Trophoblast cell (in vitro differentiated cells and primary cell): ENCODE results near the gene OAF.

Experiments
- DNase-seq, 2 donors: peaks; one replicate each; pipeline ENCODE4 v3.0.0-alpha.2; 2016
- H2AFZ ChIP-seq: 2 replicates; pipeline ENCODE4 v1.6.1; 2013; ENCODE audit warnings: low read length, moderate library complexity, mild to moderate bottlenecking; ENCODE audit not compliant: insufficient read depth, poor library complexity
- H2AK5ac ChIP-seq: 2 replicates; pipeline ENCODE4 v1.6.1; 2013; ENCODE audit warnings: mild to moderate bottlenecking, low read length
- H2BK120ac ChIP-seq: 2 replicates; pipeline ENCODE4 v1.6.1; 2013; ENCODE audit warnings: low read length, mild to moderate bottlenecking, moderate library complexity; ENCODE audit not compliant: insufficient read depth, poor library complexity
- H2BK12ac ChIP-seq: 2 replicates; pipeline ENCODE4 v1.6.1; 2013; ENCODE audit warnings: mild to moderate bottlenecking, low read length, moderate library complexity
- H2BK5ac ChIP-seq: 2 replicates; pipeline ENCODE4 v1.6.1; 2013; ENCODE audit warnings: low read length, low read depth, moderate library complexity, mild to moderate bottlenecking; ENCODE audit not compliant: poor library complexity
- H3K14ac ChIP-seq: 2 replicates; pipeline ENCODE4 v1.6.1; 2013; ENCODE audit warnings: mild to moderate bottlenecking, low read length
- H3K18ac ChIP-seq: 2 replicates; pipeline ENCODE4 v1.6.1; 2013; ENCODE audit warnings: mild to moderate bottlenecking, low read length
- H3K23ac ChIP-seq: 2 replicates; pipeline ENCODE4 v1.6.1; 2013; ENCODE audit warnings: low read length
- H3K27ac ChIP-seq: 2 replicates; pipeline ENCODE4 v1.5.1; 2013; ENCODE audit warnings: low read depth, mild to moderate bottlenecking, inconsistent platforms, low read length, moderate library complexity
- H3K27me3 ChIP-seq: 2 replicates; pipeline ENCODE4 v1.6.1; 2013; ENCODE audit warnings: inconsistent platforms, mild to moderate bottlenecking, low read length, moderate library complexity; ENCODE audit not compliant: insufficient read depth
- H3K36me3 ChIP-seq, 2 experiments: 1 replicate in 1 of 2; 2 replicates in 1 of 2; pipeline ENCODE4 v1.6.1; 2013; ENCODE audit warnings: low read length in 2 of 2, mild to moderate bottlenecking in 2 of 2, moderate library complexity in 1 of 2; ENCODE audit not compliant: insufficient read depth in 2 of 2, control insufficient read depth in 1 of 2
- H3K4ac ChIP-seq: 2 replicates; pipeline ENCODE4 v1.6.1; 2013; ENCODE audit warnings: low read depth, mild to moderate bottlenecking, low read length, moderate library complexity
- H3K4me1 ChIP-seq, 2 experiments: 1 replicate in 1 of 2; 2 replicates in 1 of 2; pipeline ENCODE4 v1.6.1; 2013; ENCODE audit warnings: low read length in 2 of 2, mild to moderate bottlenecking in 2 of 2, moderate library complexity in 1 of 2; ENCODE audit not compliant: insufficient read depth in 2 of 2, control insufficient read depth in 1 of 2
- H3K4me2 ChIP-seq: 2 replicates; pipeline ENCODE4 v1.6.1; 2013; ENCODE audit warnings: inconsistent platforms, mild to moderate bottlenecking, low read length, moderate library complexity
- H3K4me3 ChIP-seq: 2 replicates; pipeline ENCODE4 v1.5.1; 2013; ENCODE audit warnings: mild to moderate bottlenecking, low read depth, low read length, inconsistent platforms
- H3K79me1 ChIP-seq: one replicate; pipeline ENCODE4 v1.6.1; 2013; ENCODE audit warnings: low read length
- H3K79me2 ChIP-seq: 2 replicates; pipeline ENCODE4 v1.6.1; 2013; ENCODE audit warnings: low read length, mild to moderate bottlenecking; ENCODE audit not compliant: control insufficient read depth, insufficient read depth, poor library complexity
- H3K9ac ChIP-seq: 2 replicates; pipeline ENCODE4 v1.6.1; 2013; ENCODE audit warnings: mild to moderate bottlenecking, low read length
- H3K9me3 ChIP-seq: 2 replicates; pipeline ENCODE4 v1.6.1; 2013; ENCODE audit warnings: low read depth, mild to moderate bottlenecking, control low read depth, inconsistent platforms, low read length; ENCODE audit not compliant: insufficient read depth
- H4K12ac ChIP-seq: 2 replicates; pipeline ENCODE4 v1.6.1; 2013; ENCODE audit warnings: low read depth, mild to moderate bottlenecking, low read length, moderate library complexity
- H4K8ac ChIP-seq: 2 replicates; pipeline ENCODE4 v1.6.1; 2013; ENCODE audit warnings: low read depth, mild to moderate bottlenecking, low read length, moderate library complexity
- H4K91ac ChIP-seq: one replicate; pipeline ENCODE4 v1.6.1; 2013; ENCODE audit warnings: low read depth, mild to moderate bottlenecking, low read length, moderate library complexity
- WGBS: extraction: QIAGEN DNeasy Blood & Tissue Kit; methylation state at CpG from one replicate; pipeline ENCODE4 v1.1.7; 2013; ENCODE audit warnings: missing lambda C conversion rate; ENCODE audit not compliant: insufficient read length, insufficient coverage; ENCODE audit errors: extremely low coverage; 5-methylcytosine and 5-hydroxymethylcytosine counted together

Gene OAF

DNA sequence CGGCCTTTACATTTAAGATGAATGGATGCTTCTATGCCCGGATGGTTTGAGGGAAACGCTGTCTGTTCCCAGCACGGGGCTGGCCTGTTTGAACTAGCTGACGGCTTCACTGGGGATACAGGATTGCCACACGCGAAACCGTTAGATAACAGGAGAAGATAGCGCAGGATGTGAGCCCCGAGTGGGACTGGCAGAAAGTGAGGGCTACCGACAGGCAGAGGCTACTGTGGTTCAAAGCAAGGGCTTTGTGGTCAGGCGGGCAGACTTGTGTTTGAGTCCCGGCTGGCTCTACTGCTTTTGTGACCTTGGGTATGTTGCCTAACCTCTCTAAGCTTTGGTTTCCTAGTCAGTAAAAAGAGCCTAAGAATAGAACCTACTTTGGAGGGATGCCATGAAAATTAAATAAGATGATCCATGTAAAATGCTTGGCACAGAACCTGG, 2.8 kb upstream of the OAF start:
- H4K91ac ChIP-seq = no peak overlapping the region
- H3K4me2 ChIP-seq = no peak overlapping the region
- WGBS = no CpG with 5 or more reads among the region's 13 CpGs

GRCh38 chr11:120208777-120209176, 2.1 kb upstream of the OAF start:
- WGBS = no CpG with 5 or more reads among the region's 6 CpGs
- no peak overlapping the region for H4K8ac ChIP-seq
- peaks cover 32% of the 10 kb centered on the region for H3K27me3 ChIP-seq
- H2BK120ac ChIP-seq = no peak overlapping the region
- H4K91ac ChIP-seq = no peak overlapping the region
- H3K79me1 ChIP-seq = no peaks in the 10 kb centered on the region
- H2BK5ac ChIP-seq = no peak overlapping the region
- H3K18ac ChIP-seq = no peak overlapping the region
- DNase-seq = peak; percentile 55 to 63
- no peak overlapping the region for H2AFZ ChIP-seq
- H3K36me3 ChIP-seq = no peaks in the 10 kb centered on the region
- no peak overlapping the region for H3K4me3 ChIP-seq
- H3K4me1 ChIP-seq = peaks cover 2 to 8% of the 10 kb centered on the region in 2 experiments
- H4K12ac ChIP-seq = no peak overlapping the region
- peaks cover 2% of the 10 kb centered on the region for H3K9me3 ChIP-seq
- H2AK5ac ChIP-seq = no peak overlapping the region
- no peak overlapping the region for H3K27ac ChIP-seq
- no peak overlapping the region for H3K14ac ChIP-seq
- H3K9ac ChIP-seq = no peak overlapping the region
- no peak overlapping the region for H3K4me2 ChIP-seq
- H3K23ac ChIP-seq = no peak overlapping the region
- H3K4ac ChIP-seq = no peak overlapping the region
- no peaks in the 10 kb centered on the region for H3K79me2 ChIP-seq
- H2BK12ac ChIP-seq = no peak overlapping the region

More for the DNA sequence above, 2.8 kb upstream of the OAF start:
- peaks cover 26% of the 10 kb centered on the region for H3K27me3 ChIP-seq
- no peak overlapping the region for H4K12ac ChIP-seq
- H3K79me2 ChIP-seq = no peaks in the 10 kb centered on the region
- peaks cover 0 to 8% of the 10 kb centered on the region in 2 experiments for H3K4me1 ChIP-seq
- no peak for DNase-seq
- no peak overlapping the region for H2BK12ac ChIP-seq
- H3K4me3 ChIP-seq = no peak overlapping the region
- peaks cover 2% of the 10 kb centered on the region for H3K9me3 ChIP-seq
- H3K36me3 ChIP-seq = no peaks in the 10 kb centered on the region
- H4K8ac ChIP-seq = no peak overlapping the region
- no peak overlapping the region for H3K23ac ChIP-seq
- no peak overlapping the region for H3K9ac ChIP-seq
- no peak overlapping the region for H2BK120ac ChIP-seq
- H2AFZ ChIP-seq = no peak overlapping the region
- no peak overlapping the region for H3K4ac ChIP-seq
- no peaks in the 10 kb centered on the region for H3K79me1 ChIP-seq
- H2BK5ac ChIP-seq = no peak overlapping the region
- H2AK5ac ChIP-seq = no peak overlapping the region
- H3K18ac ChIP-seq = no peak overlapping the region
- H3K27ac ChIP-seq = no peak overlapping the region
- no peak overlapping the region for H3K14ac ChIP-seq

- H3K14ac ChIP-seq = no peak overlapping the region
- no peak overlapping the region for H2BK5ac ChIP-seq
- H3K27me3 ChIP-seq = peaks cover 37% of the 10 kb centered on the region
- H3K27ac ChIP-seq = no peak overlapping the region
- H2BK120ac ChIP-seq = no peak overlapping the region
- no peak overlapping the region for H2AFZ ChIP-seq
- no peak overlapping the region for H4K8ac ChIP-seq
- peaks cover 2% of the 10 kb centered on the region for H3K9me3 ChIP-seq
- no peak overlapping the region for H4K12ac ChIP-seq
- no peaks in the 10 kb centered on the region for H3K79me1 ChIP-seq
- H3K18ac ChIP-seq = no peak overlapping the region
- peaks cover 2 to 8% of the 10 kb centered on the region in 2 experiments for H3K4me1 ChIP-seq
- no peak overlapping the region for H3K9ac ChIP-seq
- H3K4me3 ChIP-seq = peak overlapping the region; percentile 6
- no peak overlapping the region for H2AK5ac ChIP-seq
- no peaks in the 10 kb centered on the region for H3K36me3 ChIP-seq
- no peak overlapping the region for H3K4ac ChIP-seq
- no peak overlapping the region for H3K23ac ChIP-seq
- no peak overlapping the region for H4K91ac ChIP-seq
- no peaks in the 10 kb centered on the region for H3K79me2 ChIP-seq
- no peak overlapping the region for H2BK12ac ChIP-seq
- WGBS = no CpG with 5 or more reads among the region's 26 CpGs
- H3K4me2 ChIP-seq = peak overlapping the region; percentile 96
- no peak for DNase-seq
Measured at GRCh38 chr11:120209746-120210625, 846 bp upstream of the OAF start.

DNA sequence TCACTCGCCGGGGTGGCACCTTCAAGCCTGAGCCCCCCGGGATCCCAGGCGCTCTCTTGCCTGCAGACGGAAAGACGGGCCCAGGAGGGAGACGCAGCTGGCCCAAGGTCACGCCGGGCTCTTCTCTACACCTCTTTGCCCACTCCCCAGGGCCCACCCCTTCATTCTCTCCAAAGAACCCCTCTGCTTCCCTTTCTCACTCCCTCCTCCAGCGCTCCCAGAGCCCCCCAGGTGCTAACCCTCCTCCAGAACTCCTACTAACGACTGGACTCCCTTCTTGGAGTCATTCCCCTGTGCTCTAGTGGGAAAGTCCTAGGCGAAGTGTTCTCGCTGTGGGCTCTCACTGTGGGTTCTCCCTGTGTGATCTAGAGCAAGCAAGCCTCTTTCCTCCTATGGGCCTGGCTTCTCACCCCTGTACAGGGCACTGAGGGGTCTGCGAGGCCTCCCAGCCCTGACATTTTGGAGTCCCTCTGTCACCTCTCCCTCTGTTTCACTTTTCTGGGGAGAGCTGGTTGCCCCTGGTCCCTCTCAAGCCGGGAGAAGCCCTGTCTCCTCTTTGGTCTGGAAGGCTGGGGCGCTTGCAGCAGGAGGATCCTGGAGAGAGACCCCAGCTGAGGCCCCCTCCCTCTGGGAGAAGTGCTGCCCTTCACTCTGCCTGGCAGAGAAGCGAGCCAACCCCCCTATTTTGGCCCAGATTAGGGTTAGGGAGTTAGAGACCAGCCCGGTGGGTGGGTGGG, 858 bp downstream of the OAF start:
- H2AFZ ChIP-seq = peak overlapping the region; percentile 56
- H3K4me1 ChIP-seq = peaks cover 11 to 20% of the 10 kb centered on the region in 2 experiments

More for the DNA sequence above, 858 bp downstream of the OAF start:
- H3K4ac ChIP-seq = no peak overlapping the region
- no peak overlapping the region for H4K12ac ChIP-seq
- no peak for DNase-seq
- no peak overlapping the region for H4K91ac ChIP-seq
- H2BK120ac ChIP-seq = no peak overlapping the region
- peak overlapping the region; percentile 58 for H3K18ac ChIP-seq
- no peaks in the 10 kb centered on the region for H3K79me2 ChIP-seq
- no peak overlapping the region for H3K27ac ChIP-seq
- H2AK5ac ChIP-seq = no peak overlapping the region
- no peak overlapping the region for H2BK12ac ChIP-seq
- H3K27me3 ChIP-seq = peaks cover 37% of the 10 kb centered on the region
- H3K79me1 ChIP-seq = no peaks in the 10 kb centered on the region
- no peak overlapping the region for H3K14ac ChIP-seq
- H3K9me3 ChIP-seq = peaks cover 2% of the 10 kb centered on the region
- H3K23ac ChIP-seq = no peak overlapping the region
- H3K4me3 ChIP-seq = peak overlapping the region; percentile 66
- H2BK5ac ChIP-seq = no peak overlapping the region
- WGBS = no CpG with 5 or more reads among the region's 18 CpGs
- no peak overlapping the region for H3K9ac ChIP-seq
- H3K4me2 ChIP-seq = peak overlapping the region; percentile 96
- H3K36me3 ChIP-seq = no peaks in the 10 kb centered on the region
- H4K8ac ChIP-seq = peak overlapping the region; percentile 28
